GM18520 (cell line): ENCODE results near the gene CCM2.
"Not testable (repeated sequence)": the region's sequence is repeated elsewhere in the genome, so short reads cannot be mapped to it uniquely, and the experiment has no call there.

Source experiments
- ATAC-seq: cut with Tn5 transposase; IDR thresholded peaks from one replicate; pipeline ENCODE4 v1.9.1; 2021; ENCODE audit not compliant: unreplicated experiment

Gene CCM2

GRCh38 chr7:44980393-44981034, 19.5 kb upstream of the CCM2 start:
- ATAC-seq, result peak; percentile 33

- ATAC-seq, result no peak
These were observed 18.8 kb upstream of the CCM2 start for GRCh38 chr7:44981035-44981706.

GRCh38 chr7:44982535-44982923, 17.5 kb upstream of the CCM2 start:
- ATAC-seq, result no peak

DNA sequence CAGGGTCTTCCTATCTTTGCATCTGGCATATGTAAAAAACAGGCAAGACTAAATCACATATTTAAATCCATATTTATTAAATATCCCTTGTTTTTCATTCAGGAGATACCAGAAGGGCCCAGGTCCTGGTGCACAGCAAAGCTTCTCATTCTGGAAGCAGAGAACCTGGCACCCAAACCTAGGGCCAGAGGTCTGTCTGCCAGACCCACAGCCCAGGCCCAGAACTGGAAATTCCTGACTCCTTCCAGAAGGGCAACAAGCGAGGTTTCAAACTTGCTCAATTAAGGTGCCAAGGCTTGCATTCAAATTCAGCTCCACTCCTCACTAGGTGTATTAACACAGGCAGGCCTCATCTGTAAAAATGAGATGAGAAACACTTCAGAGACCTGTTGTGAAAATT, 17.0 kb upstream of the CCM2 start:
- ATAC-seq, result no peak

DNA sequence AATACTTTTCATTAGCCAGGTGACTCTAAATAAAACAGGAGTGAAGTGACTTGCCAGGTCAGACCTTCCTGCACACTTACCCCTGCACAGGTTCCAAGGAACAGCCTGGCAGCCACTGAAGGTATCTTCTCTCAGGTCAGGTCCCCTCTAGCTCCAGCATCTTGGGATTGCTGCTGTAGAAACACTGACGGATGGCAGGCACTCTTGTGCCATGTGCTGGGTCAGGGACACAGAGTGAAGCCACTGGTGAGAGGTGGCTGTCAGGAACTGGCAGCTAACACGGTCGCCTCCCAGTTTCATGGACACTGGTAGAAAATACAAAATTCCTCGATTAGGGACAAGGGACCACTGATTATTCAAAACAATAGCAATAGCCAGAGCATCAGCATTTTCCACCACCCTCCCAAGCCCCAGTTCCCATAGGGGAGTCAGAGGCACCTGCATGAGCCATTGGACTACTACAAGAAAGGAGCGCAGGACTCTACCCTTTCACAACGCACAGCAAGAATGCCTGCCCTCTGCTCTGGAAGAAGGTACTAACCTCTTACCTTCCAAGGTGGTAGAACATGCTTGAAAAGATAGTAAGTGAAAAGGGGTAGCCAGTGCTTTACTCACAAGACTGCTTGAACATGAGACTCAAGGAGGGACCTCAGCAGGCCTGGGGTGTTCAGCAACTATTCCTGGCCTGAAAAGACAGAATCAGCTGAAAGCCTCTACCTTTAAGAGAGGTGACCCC, 16.1 kb upstream of the CCM2 start:
- ATAC-seq, result no peak

DNA sequence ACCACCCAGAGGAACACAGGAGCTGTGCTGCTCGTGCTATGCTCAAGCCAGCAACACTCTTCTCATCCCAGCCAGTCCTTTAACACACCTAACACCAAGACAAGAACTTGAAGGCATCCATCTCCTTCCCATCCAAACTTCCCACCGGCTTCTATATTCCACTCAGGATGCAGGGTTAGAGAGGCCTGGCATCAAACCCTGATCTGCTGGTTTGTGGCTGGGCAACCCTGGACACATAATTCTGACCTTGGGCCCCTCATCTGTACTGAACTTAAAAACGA, 15.6 kb upstream of the CCM2 start:
- ATAC-seq, result no peak

GRCh38 chr7:44985033-44985695, 14.8 kb upstream of the CCM2 start:
- no peak for ATAC-seq

DNA sequence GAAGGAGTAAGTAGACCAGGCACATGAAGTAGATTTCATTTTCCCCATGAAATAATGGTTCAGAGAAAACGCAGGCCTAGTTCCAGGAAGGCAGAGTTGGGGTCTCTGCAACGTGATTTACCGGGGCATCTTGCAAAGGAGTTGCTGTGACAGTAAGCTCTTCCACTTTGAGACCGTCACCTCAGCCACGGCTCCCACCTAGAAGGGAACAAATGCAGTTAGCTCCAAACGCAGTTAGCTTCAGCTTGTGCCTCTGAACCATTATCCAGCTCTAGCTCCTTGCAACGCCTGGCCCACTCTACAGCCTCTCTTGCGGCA, 14.1 kb upstream of the CCM2 start:
- no peak for ATAC-seq

GRCh38 chr7:44986218-44987053, 13.6 kb upstream of the CCM2 start:
- peak; percentile 91 for ATAC-seq

DNA sequence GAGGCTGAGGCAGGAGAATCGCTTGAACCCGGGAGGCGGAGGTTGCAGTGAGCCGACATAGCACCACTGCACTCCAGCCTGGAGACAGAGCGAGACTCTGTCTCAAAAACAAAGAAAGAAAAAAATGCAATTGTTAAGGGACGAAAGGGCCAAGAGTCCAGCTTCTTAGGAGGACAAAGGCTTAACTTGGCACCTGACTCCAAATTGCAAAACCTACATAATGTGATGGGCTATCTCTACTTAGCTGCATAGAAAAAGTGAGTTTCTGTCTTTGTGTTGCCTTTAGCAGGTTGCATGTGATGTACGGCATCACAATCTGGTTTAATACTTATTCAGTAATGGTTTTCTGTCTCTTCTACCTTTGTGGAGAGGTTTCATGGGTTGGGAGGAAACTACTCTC, 12.5 kb upstream of the CCM2 start:
- ATAC-seq, result no peak

GRCh38 chr7:44987996-44988395, 12.0 kb upstream of the CCM2 start:
- ATAC-seq, result no peak

GRCh38 chr7:44988701-44989100, 11.3 kb upstream of the CCM2 start:
- ATAC-seq, result no peak

DNA sequence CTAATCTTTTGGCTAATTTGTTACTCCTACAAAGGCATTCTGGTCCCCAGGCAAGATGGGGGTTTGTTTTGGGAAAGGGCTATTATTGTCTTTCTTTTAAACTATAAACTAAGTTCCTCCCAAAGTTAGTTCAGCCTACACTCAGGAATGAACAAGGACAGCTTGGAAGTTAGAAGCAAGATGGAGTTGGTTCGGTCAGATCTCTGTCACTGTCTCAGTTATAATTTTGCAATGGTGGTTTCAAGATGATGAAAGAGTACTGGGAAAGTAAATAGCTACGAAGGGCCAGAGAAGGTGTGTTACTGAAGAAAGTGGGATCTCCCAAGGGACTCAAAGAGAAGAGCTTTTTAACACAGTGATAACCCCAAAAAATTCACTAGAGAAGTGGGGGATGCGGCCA, 10.9 kb upstream of the CCM2 start:
- ATAC-seq, result no peak

DNA sequence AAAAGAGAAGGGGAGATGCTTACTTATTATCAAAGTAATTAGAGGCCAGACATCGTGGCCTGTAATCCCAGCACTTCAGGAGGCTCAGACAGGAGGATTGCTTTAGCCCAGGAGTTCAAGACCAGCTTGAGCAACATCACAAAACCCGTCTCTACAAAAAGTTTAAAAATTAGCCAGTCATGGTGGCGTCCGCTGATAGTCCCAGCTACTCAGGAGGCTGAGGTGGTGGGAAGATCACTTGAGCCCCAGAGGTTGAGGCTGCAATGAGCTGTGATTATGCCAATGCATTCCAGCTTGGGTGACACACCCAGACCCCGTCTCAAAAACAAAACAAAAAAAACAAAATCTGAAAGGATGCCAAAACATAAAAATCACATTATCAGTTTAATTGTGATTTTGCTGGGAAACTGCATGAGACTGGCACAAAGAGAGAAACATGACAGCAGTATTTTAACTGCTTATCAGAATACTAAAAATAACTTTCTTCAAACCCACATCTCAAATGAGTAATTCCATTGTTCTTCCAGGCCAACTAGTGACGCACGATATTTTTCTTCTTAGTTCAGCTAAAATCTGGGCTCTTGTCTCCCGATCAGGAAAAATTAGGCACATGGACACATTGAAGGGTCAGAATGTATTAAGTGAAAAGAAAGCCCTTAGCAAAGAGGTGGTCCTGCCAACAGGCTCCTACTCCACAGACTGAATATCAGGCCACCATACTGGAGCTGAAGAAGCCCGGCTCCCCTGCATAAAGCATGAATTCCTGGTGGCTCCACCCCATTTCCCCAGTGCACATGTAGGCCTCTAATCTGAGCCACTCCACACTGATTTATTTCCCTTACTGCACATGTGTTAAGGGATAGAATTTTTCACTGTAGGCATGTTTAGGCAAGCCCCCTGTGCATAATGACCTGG, 9.6 kb upstream of the CCM2 start:
- no peak for ATAC-seq

- not testable (repeated sequence) for ATAC-seq
These were observed 7.8 kb upstream of the CCM2 start for GRCh38 chr7:44992004-44992795.

- no peak for ATAC-seq
These were observed 5.0 kb upstream of the CCM2 start for GRCh38 chr7:44994877-44995554.

GRCh38 chr7:44995555-44996493, 4.2 kb upstream of the CCM2 start:
- ATAC-seq, result peak; percentile 15
